ENCODE measurements around the gene RNU6-1.

The RNU6-1 gene

DNA sequence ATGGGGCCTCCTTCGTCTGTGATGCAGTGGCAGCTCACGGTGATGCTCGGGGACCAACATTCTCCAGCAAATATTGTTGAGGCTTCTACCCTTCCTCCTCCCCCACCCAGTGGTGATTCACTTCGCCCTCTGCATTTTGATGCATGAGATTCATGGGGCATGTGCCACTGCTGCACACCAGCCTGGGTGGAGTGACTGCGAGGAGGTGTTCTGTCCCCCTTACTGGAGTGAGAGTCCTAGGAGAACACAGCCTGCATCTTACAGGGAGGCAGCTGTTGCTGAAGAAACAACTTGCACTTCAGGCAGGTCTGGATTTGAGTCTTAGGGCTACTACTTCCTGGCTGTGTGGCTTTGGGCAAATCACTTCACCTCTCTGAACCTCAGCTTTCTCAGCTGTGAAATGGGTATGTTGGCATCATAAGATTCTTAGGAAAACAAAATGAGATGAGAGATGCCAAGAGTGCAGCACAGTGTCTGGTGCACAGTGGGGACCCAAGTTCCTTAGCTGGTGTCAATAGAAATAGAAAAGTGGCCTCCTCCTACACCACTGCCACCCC is 24.7 kb downstream of the RNU6-1 start:
- no peak for DNase-seq (ENCODE audit: low read depth)
- TF ChIP-seq, protein P1, sequence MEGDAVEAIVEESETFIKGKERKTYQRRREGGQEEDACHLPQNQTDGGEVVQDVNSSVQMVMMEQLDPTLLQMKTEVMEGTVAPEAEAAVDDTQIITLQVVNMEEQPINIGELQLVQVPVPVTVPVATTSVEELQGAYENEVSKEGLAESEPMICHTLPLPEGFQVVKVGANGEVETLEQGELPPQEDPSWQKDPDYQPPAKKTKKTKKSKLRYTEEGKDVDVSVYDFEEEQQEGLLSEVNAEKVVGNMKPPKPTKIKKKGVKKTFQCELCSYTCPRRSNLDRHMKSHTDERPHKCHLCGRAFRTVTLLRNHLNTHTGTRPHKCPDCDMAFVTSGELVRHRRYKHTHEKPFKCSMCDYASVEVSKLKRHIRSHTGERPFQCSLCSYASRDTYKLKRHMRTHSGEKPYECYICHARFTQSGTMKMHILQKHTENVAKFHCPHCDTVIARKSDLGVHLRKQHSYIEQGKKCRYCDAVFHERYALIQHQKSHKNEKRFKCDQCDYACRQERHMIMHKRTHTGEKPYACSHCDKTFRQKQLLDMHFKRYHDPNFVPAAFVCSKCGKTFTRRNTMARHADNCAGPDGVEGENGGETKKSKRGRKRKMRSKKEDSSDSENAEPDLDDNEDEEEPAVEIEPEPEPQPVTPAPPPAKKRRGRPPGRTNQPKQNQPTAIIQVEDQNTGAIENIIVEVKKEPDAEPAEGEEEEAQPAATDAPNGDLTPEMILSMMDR (IDR thresholded peaks at IDR 0.05; ENCODE audit: low read length, missing control alignments): no peak
- no peak overlapping the region for H3K4me3 ChIP-seq (replicated peaks; ENCODE audit: low read depth, low read length)

DNA sequence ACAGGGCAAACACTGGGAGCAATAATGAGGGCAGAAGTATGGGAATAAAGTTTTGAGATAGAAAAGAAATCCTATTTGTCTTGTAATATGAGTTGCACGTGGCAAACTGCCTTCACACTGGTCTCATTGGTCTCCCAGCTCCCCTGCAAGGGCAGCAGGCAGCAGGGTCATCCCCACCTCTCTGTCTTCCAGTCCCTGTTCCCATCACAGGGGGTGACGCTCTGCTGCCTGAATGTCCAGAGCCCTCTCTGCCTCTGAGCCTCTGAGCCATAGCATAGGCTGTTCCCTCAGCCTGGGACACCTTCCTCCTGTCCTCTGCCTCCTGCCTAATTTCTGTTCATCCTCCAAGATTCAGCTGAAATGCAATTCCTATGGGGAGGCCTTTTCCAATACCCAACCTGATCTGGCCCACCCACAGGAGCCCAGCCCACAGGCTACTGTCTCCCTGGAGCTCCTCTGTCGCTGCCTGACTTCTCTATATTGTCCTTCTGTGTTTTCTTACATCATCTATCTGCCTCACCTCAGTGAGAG is 26.7 kb downstream of the RNU6-1 start:
- no peak for DNase-seq (ENCODE audit: low read depth)
- no peak overlapping the region for H3K4me3 ChIP-seq (replicated peaks; ENCODE audit: low read depth, low read length)
- TF ChIP-seq, protein P1 (IDR thresholded peaks at IDR 0.05; ENCODE audit: low read length, missing control alignments): no peak

DNA sequence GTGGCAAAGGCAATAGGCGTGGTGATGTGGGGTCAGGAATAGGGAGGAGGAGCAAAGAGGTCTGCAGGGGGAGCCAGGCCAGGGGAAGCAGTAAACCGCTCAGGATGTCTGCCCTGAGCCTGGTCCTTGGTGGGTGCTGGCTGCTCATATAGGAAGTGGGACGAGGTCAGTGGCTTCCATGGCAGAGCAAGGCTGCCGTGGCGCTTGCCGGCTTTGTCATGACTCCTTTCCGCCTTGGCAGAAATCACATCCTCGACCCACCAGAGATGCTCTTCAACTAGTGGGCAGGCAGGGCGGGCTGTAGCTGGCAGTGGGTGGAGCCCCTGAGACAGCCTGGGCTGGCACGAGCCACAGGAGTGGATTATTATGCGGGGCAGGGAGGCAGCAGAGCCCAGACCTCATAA is 27.6 kb downstream of the RNU6-1 start:
- no peak for DNase-seq (ENCODE audit: low read depth)
- H3K4me3 ChIP-seq (replicated peaks; ENCODE audit: low read depth, low read length): no peak overlapping the region
- TF ChIP-seq, protein P1 (IDR thresholded peaks at IDR 0.05; ENCODE audit: low read length, missing control alignments): no peak

DNA sequence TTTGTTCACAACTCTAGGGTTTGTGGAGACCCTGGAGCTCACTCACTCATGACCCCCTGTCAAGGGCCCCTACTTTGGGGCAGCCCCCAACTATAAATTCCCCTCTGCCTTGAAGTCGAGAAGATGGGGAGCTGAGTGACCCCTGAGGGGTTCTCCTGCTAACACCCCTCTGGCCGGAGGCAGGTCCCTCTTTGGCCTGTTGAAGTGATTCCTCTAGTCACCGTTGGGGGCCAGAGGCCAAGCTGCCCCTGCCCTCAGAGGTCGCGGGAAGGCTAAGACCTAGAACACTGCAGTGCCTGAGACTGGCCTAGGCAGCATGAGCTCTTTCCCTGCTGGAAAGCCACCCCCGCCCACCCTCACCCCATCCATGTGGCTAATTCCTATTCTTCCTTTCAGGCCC is 30.0 kb downstream of the RNU6-1 start:
- no peak overlapping the region for H3K4me3 ChIP-seq (replicated peaks; ENCODE audit: low read depth, low read length)
- DNase-seq (ENCODE audit: low read depth): no peak
- TF ChIP-seq, protein P1 (IDR thresholded peaks at IDR 0.05; ENCODE audit: low read length, missing control alignments): no peak

DNA sequence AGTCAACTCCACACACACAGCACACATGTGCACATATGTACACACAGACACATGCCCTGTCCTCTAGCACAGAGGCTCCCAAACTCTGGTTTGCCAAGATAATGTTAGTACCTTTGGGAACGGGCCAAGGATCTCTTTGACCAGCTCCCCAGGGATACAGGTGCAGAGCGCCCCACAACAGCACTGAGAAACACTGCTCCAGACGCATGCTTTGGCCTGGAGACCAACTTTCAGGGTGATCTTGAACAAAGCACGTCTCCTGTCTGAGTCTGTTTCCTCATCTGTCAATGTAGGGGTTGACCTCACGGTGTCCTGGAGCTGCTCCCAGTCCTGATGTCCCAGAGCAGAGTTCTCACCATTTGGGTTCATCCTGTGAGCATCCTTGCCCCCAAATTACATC is 30.4 kb downstream of the RNU6-1 start:
- DNase-seq (ENCODE audit: low read depth): no peak
- TF ChIP-seq, protein P1 (IDR thresholded peaks at IDR 0.05; ENCODE audit: low read length, missing control alignments): no peak
- H3K4me3 ChIP-seq (replicated peaks; ENCODE audit: low read depth, low read length): no peak overlapping the region

DNA sequence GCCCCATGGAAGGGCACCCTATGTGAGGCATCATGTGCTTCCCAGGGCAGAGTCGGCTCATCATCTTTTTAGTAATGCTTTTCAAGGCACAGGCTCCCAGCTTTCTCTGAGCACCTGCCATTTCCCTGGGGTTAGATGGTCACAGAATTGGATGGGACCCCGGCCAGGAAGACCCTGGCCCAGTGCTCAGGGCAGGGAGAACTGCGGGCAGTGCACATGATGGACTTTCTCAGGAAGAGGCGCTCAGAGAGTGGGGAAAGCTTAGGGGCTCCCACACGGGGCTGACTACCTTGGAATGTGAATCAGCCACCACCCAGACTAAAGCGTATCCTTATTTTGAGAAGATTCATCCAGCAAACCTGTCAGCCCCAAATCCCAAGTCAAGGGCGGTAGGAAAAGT is 31.0 kb downstream of the RNU6-1 start:
- TF ChIP-seq, protein P1 (IDR thresholded peaks at IDR 0.05; ENCODE audit: low read length, missing control alignments): no peak
- no peak for DNase-seq (ENCODE audit: low read depth)
- no peak overlapping the region for H3K4me3 ChIP-seq (replicated peaks; ENCODE audit: low read depth, low read length)

DNA sequence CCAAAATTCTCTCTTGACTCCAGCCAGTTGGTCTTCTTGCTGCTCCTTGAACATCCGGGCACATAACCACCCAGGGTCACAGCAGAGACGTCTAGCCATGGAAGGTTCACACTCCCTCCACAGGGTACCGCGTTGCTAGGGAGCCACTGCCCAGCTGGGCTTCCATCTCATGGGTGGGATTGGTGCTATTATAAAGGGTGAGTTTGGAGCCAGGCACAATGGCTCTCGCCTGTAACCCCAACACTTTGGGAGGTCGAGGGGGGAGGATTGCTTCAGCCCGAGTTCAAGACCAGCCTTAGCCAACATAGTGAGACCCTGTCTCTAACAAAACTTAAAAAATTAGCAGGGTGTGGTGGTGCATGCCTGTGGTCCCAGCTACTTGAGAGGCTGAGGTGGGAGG is 32.0 kb downstream of the RNU6-1 start:
- no peak for DNase-seq (ENCODE audit: low read depth)
- TF ChIP-seq, protein P1 (IDR thresholded peaks at IDR 0.05; ENCODE audit: low read length, missing control alignments): no peak
- no peak overlapping the region for H3K4me3 ChIP-seq (replicated peaks; ENCODE audit: low read depth, low read length)
